Upper lobe of left lung (tissue), 4 donors: ENCODE measurements around the gene SLC40A1.

Experiments
- EP300 ChIP-seq, 4 donors: sonication (generic); formaldehyde crosslinking; IDR thresholded peaks; one replicate each; pipeline ENCODE4 v1.5.1; 2017; ENCODE audit warnings: antibody characterized with exemption in 4 of 4, control low read depth in 2 of 4
- POLR2AphosphoS5 ChIP-seq, 2 donors: sonication (generic); formaldehyde crosslinking; IDR thresholded peaks; one replicate each; pipeline ENCODE4 v1.5.1; 2017; ENCODE audit warnings: antibody characterized with exemption in 2 of 2

GRCh38 chr2:189613077-189613636 lies 32.6 kb upstream of the SLC40A1 start:
- TF ChIP-seq POLR2AphosphoS5 (IDR thresholded peaks at IDR 0.05) = peak; percentile 49 to 65
- TF ChIP-seq EP300 (IDR thresholded peaks at IDR 0.05) = peak in 2 of 4 donors; percentile 26 to 27
